HUES6 (cell line): ENCODE data around the gene AGBL1.
"Not testable (repeated sequence)": the region's sequence is repeated elsewhere in the genome, so short reads cannot be mapped to it uniquely, and the experiment has no call there.

Experiments used
- H3K27ac ChIP-seq: 2 replicates; pipeline ENCODE4 v1.7.0; 2013; ENCODE audit warnings: low read depth, mild to moderate bottlenecking, low read length, inconsistent platforms
- H3K27me3 ChIP-seq: 2 replicates; pipeline ENCODE4 v1.6.1; 2013; ENCODE audit warnings: low read length; ENCODE audit not compliant: control insufficient read depth, insufficient read depth
- H3K36me3 ChIP-seq: 2 replicates; pipeline ENCODE4 v1.6.1; 2013; ENCODE audit warnings: low read length; ENCODE audit not compliant: control insufficient read depth, insufficient read depth
- H3K4me1 ChIP-seq: 2 replicates; pipeline ENCODE4 v1.6.1; 2013; ENCODE audit warnings: low read length; ENCODE audit not compliant: control insufficient read depth, insufficient read depth
- H3K4me3 ChIP-seq: 2 replicates; pipeline ENCODE4 v1.5.1; 2013; ENCODE audit warnings: low read depth, low read length
- H3K9ac ChIP-seq: one replicate; pipeline ENCODE4 v1.6.1; 2013; ENCODE audit warnings: mild to moderate bottlenecking, low read length
- H3K9me3 ChIP-seq: 2 replicates; pipeline ENCODE4 v1.6.1; 2013; ENCODE audit warnings: low read depth, low read length; ENCODE audit not compliant: control insufficient read depth, insufficient read depth

The AGBL1 gene

DNA sequence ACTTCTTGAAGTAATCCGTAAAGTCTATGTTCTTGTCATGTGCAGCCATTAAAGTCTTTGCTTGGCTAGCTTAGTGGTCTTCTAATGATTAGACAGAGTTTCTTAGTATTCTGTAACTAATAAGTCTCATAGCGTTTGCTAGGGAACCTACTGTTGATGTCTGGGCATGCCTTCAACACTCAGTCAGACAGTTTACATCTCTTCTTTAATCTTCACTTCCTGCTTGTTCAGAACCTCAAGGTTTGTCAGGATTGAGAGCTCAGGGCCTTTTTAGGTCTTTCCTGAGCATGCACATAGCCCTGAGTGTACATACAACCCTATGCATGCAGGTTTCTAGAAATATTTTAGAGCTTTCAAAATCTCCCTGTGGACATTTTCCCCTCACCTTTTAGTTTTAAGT is 426.3 kb downstream of the AGBL1 start:
- Histone ChIP-seq H3K9me3 (peaks cover 5% of the 10 kb centered on the region; the same call in 1 of the 2 replicates), H3K9ac (no peak overlapping the region), H3K27ac (no peak overlapping the region), H3K4me3 (no peak overlapping the region), H3K4me1 (peaks cover 8% of the 10 kb centered on the region; the same call in 1 of the 2 replicates), H3K36me3 (no peaks in the 10 kb centered on the region), H3K27me3 (no peaks in the 10 kb centered on the region)

- no peak overlapping the region for H3K27ac ChIP-seq
- no peak overlapping the region for H3K9ac ChIP-seq
- H3K4me1 ChIP-seq = peaks cover 8% of the 10 kb centered on the region; the same call in 1 of the 2 replicates
- no peaks in the 10 kb centered on the region for H3K27me3 ChIP-seq
- H3K36me3 ChIP-seq = no peaks in the 10 kb centered on the region
- no peak overlapping the region for H3K4me3 ChIP-seq
- H3K9me3 ChIP-seq = peaks cover 5% of the 10 kb centered on the region; the same call in 1 of the 2 replicates
These were observed 426.7 kb downstream of the AGBL1 start for GRCh38 chr15:86506401-86506800.

DNA sequence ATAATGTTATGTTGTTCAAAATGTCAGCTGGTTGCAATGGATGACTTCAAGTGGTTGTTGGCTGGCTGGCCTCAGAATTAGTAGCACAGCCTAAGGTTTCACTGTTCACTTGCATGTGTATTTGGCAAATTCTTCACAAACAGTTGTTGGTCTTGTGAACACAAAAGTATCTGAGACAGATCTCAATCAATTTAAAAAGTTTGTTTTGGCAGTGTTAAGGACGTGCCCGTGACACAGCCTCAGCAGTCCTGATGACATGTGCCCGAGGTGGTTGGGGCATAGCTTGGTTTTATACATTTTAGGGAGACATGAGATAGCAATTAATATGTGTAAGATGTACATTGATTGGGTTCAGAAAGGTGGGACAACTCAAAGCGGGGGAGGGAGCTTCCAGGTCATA is 436.0 kb downstream of the AGBL1 start:
- Histone ChIP-seq H3K27ac (no peak overlapping the region), H3K36me3 (no peaks in the 10 kb centered on the region), H3K4me3 (no peak overlapping the region), H3K27me3 (no peaks in the 10 kb centered on the region), H3K9me3 (no peaks in the 10 kb centered on the region), H3K9ac (no peak overlapping the region), H3K4me1 (no peaks in the 10 kb centered on the region)

GRCh38 chr15:86522721-86523120 is 443.1 kb downstream of the AGBL1 start:
- Histone ChIP-seq H3K9me3 (no peaks in the 10 kb centered on the region), H3K4me1 (peaks cover 7% of the 10 kb centered on the region; the same call in 1 of the 2 replicates), H3K4me3 (no peak overlapping the region), H3K36me3 (no peaks in the 10 kb centered on the region), H3K9ac (no peak overlapping the region), H3K27ac (no peak overlapping the region), H3K27me3 (no peaks in the 10 kb centered on the region)

GRCh38 chr15:86526938-86527690 is 447.4 kb downstream of the AGBL1 start:
- Histone ChIP-seq H3K9me3 (no peaks in the 10 kb centered on the region), H3K9ac (no peak overlapping the region), H3K36me3 (no peaks in the 10 kb centered on the region), H3K4me3 (no peak overlapping the region), H3K27me3 (no peaks in the 10 kb centered on the region), H3K27ac (no peak overlapping the region), H3K4me1 (peaks cover 9% of the 10 kb centered on the region; the same call in 1 of the 2 replicates)

DNA sequence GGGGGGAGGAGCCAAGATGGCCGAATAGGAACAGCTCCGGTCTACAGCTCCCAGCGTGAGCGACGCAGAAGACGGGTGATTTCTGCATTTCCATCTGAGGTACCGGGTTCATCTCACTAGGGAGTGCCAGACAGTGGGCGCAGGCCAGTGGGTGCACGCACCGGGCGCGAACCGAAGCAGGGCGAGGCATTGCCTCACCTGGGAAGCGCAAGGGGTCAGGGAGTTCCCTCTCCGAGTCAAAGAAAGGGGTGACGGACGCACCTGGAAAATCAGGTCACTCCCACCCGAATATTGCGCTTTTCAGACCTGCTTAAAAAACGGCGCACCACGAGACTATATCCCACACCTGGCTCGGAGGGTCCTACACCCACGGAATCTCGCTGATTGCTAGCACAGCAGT is 448.4 kb downstream of the AGBL1 start:
- peak overlapping the region; percentile 46 for H3K4me3 ChIP-seq
- H3K9me3 ChIP-seq, H3K36me3 ChIP-seq, H3K9ac ChIP-seq, H3K4me1 ChIP-seq, H3K27ac ChIP-seq, H3K27me3 ChIP-seq: not testable (repeated sequence)

- Histone ChIP-seq H3K27me3 (no peaks in the 10 kb centered on the region), H3K27ac (no peak overlapping the region), H3K9ac (no peak overlapping the region), H3K4me3 (no peak overlapping the region), H3K4me1 (no peaks in the 10 kb centered on the region), H3K9me3 (0 out of 2 replicates have a peak, but pooled peaks cover 3% of the 10 kb centered on the region), H3K36me3 (no peaks in the 10 kb centered on the region)
These were observed 458.5 kb downstream of the AGBL1 start for GRCh38 chr15:86538141-86538540.

DNA sequence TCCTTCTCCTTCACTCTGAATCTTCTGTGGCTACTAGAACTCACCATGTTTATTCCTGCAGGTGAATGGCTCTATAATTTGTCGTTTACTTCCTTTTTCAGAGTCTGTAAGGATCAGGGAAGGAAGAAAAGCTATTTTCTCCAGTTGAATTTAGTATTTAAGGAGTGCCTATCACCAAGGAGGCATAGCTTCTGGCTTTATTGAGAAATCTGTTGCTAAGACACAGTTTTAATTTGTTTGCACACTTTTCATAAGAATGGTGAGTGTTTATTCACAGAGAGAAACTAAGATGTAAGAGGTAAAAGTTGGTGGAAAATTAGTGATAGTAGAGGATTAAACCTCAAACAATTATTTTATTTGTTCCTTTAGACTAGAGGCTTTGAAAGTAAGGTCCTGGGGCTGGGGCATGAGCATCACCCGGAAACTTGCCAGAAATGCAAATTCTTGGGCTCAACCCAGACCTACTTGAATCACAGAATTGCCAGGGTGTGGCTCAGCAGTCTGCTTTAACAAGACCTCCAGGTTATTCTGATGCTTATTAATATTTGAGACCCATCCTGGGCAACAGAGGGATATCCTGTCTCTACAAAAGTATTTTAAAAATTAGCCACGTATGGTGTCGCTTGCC is 461.3 kb downstream of the AGBL1 start:
- H3K36me3 ChIP-seq = no peaks in the 10 kb centered on the region
- H3K27me3 ChIP-seq = no peaks in the 10 kb centered on the region
- H3K27ac ChIP-seq = no peak overlapping the region
- H3K4me1 ChIP-seq = no peaks in the 10 kb centered on the region
- H3K4me3 ChIP-seq = no peak overlapping the region
- H3K9me3 ChIP-seq = no peaks in the 10 kb centered on the region
- no peak overlapping the region for H3K9ac ChIP-seq

GRCh38 chr15:86541540-86541939 is 461.9 kb downstream of the AGBL1 start:
- Histone ChIP-seq H3K36me3 (no peaks in the 10 kb centered on the region), H3K27ac (no peak overlapping the region), H3K9me3 (no peaks in the 10 kb centered on the region)

GRCh38 chr15:86550075-86550474 is 470.4 kb downstream of the AGBL1 start:
- Histone ChIP-seq H3K4me3 (no peak overlapping the region), H3K9me3 (no peaks in the 10 kb centered on the region; the same call in 1 of the 2 replicates), H3K36me3 (no peaks in the 10 kb centered on the region), H3K9ac (no peak overlapping the region), H3K4me1 (no peaks in the 10 kb centered on the region), H3K27me3 (no peaks in the 10 kb centered on the region), H3K27ac (no peak overlapping the region)

More at GRCh38 chr15:86541540-86541939, 461.9 kb downstream of the AGBL1 start:
- H3K27me3 ChIP-seq = no peaks in the 10 kb centered on the region
- H3K4me3 ChIP-seq = no peak overlapping the region
- no peak overlapping the region for H3K9ac ChIP-seq
- H3K4me1 ChIP-seq = no peaks in the 10 kb centered on the region

DNA sequence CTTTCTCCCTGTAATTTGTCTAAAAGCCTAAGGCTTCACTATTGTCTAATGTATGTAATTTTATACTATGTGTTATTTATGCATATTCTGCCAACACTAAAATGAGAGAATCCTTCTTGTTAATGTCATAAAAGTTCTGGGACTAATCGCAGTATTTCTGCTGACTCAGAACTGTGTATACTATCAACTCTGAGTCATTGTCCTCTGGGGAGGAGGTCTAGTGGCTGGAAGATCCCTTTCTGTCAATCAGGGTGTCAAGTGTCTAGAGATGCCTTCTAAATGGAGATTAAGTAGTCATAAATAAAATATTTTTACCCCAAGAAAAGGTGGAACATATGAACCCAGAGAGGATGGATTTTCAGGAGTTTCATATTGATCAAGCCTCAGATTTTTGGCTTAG is 473.4 kb downstream of the AGBL1 start:
- Histone ChIP-seq H3K4me3 (no peak overlapping the region), H3K36me3 (no peaks in the 10 kb centered on the region), H3K9me3 (no peaks in the 10 kb centered on the region; the same call in 1 of the 2 replicates), H3K27ac (no peak overlapping the region), H3K27me3 (no peaks in the 10 kb centered on the region), H3K4me1 (no peaks in the 10 kb centered on the region), H3K9ac (no peak overlapping the region)
